Osteoblast (primary cell): Measurements from ENCODE around the gene VIPR2. TPM values are rescaled to one million over a fixed set of nuclear protein-coding genes. Genes with fewer than 3 reads are reported as not detected.

Experiments
- DNase-seq: peaks from one replicate; pipeline ENCODE4 v3.0.0; 2011; ENCODE audit warnings: low spot score, mixed read lengths; ENCODE audit not compliant: insufficient read length; ENCODE audit errors: missing footprints
- H2AFZ ChIP-seq: 2 replicates; pipeline ENCODE4 v1.6.0; 2011; ENCODE audit warnings: mild to moderate bottlenecking, low read length
- H3K27ac ChIP-seq: 2 replicates; pipeline ENCODE4 v1.5.1; 2011; ENCODE audit warnings: mild to moderate bottlenecking, low read depth, low read length, moderate library complexity
- H3K27me3 ChIP-seq: 2 replicates; pipeline ENCODE4 v1.6.0; 2012; ENCODE audit warnings: mild to moderate bottlenecking, control low read depth, inconsistent platforms, low read length, moderate library complexity; ENCODE audit not compliant: insufficient read depth
- H3K36me3 ChIP-seq: 2 replicates; pipeline ENCODE4 v1.5.1; 2011; ENCODE audit warnings: mild to moderate bottlenecking, low read length, control low read depth, moderate library complexity; ENCODE audit not compliant: insufficient read depth
- H3K4me1 ChIP-seq: 2 replicates; pipeline ENCODE4 v1.5.1; 2011; ENCODE audit warnings: mild to moderate bottlenecking, low read length, control low read depth, moderate library complexity; ENCODE audit not compliant: insufficient read depth
- H3K4me2 ChIP-seq: 2 replicates; pipeline ENCODE4 v1.6.0; 2011; ENCODE audit warnings: mild to moderate bottlenecking, low read length; ENCODE audit not compliant: insufficient read depth
- H3K4me3 ChIP-seq: fragments of 200-600 bp; sonication (generic); 3 replicates; pipeline ENCODE4 v1.5.1; 2012; ENCODE audit warnings: mild to moderate bottlenecking, low read length, inconsistent platforms; ENCODE audit not compliant: insufficient read depth
- H3K79me2 ChIP-seq: 2 replicates; pipeline ENCODE4 v1.6.0; 2012; ENCODE audit warnings: mild to moderate bottlenecking, low read length, control low read depth, inconsistent platforms; ENCODE audit not compliant: insufficient read depth
- H3K9me3 ChIP-seq: 2 replicates; pipeline ENCODE4 v1.5.1; 2011; ENCODE audit warnings: low read depth, low read length, control low read depth
- H4K20me1 ChIP-seq: 2 replicates; pipeline ENCODE4 v1.6.0; 2012; ENCODE audit warnings: mild to moderate bottlenecking, low read length, control low read depth; ENCODE audit not compliant: insufficient read depth
- total RNA-seq: library from RNA; depleted of rRNA; stranded (reverse); fragments of >200 nt; gene quantifications from 2 replicates; pipeline ENCODE4 v1.2.3, GENCODE V29; 2012
- TF ChIP-seq, protein P1 (sequence below): IDR thresholded peaks from 2 replicates; pipeline ENCODE4 v1.5.1; 2011; ENCODE audit warnings: mild to moderate bottlenecking, low read depth, low read length, moderate library complexity; ENCODE audit errors: extremely low read depth

The VIPR2 gene
- total RNA-seq, 1 donor = not detected

DNA sequence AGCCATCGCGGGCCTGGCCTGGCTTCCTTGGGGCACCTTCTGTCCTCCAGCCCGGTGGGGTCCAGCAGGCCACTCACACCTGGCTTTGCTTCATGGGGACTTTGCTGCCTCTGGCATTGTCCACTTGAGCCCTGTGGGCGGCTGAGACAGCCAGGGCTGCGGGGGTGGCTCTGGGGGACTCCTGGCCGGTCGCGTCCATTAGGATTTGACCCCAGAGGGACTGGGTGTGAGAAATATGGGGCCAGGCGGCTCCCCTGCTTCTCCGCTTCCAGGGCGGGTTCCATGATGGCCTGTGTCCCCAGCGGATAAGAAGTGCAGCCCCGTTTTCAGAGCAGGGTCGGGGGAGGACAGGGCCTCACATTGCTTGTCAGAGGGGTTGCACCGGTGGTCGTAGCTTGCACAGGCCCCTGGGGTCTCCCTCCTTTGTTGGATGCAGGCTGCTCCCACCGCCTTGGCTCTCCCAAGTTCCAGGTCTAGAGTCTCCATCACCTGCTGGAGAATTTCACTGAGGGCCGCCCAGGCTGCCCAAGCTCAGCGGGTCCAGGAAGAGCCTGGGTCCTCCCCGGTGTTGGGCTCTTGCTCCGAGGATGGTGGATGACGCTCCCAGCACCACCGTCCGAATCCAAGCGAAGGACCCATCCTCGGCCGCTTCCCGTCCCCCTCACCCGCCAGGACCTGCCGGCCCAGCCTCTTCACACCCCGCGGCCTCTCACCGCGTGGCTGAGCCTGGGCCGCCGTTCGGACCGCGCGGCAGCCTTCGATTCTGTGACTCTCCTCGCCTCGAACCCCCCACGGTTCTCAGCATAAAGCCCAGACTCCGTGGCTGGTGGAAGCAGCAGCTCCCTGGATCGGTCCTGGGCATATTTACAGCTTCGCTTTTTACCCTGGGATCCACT is 148.2 kb downstream of the VIPR2 start:
- H3K4me3 ChIP-seq = no peak overlapping the region
- no peaks in the 10 kb centered on the region for H3K36me3 ChIP-seq
- H3K27ac ChIP-seq = no peak overlapping the region
- H3K27me3 ChIP-seq = peaks cover 8% of the 10 kb centered on the region
- H3K9me3 ChIP-seq = no peaks in the 10 kb centered on the region
- no peaks in the 10 kb centered on the region for H4K20me1 ChIP-seq
- TF ChIP-seq, protein P1, sequence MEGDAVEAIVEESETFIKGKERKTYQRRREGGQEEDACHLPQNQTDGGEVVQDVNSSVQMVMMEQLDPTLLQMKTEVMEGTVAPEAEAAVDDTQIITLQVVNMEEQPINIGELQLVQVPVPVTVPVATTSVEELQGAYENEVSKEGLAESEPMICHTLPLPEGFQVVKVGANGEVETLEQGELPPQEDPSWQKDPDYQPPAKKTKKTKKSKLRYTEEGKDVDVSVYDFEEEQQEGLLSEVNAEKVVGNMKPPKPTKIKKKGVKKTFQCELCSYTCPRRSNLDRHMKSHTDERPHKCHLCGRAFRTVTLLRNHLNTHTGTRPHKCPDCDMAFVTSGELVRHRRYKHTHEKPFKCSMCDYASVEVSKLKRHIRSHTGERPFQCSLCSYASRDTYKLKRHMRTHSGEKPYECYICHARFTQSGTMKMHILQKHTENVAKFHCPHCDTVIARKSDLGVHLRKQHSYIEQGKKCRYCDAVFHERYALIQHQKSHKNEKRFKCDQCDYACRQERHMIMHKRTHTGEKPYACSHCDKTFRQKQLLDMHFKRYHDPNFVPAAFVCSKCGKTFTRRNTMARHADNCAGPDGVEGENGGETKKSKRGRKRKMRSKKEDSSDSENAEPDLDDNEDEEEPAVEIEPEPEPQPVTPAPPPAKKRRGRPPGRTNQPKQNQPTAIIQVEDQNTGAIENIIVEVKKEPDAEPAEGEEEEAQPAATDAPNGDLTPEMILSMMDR = no peak
- no peak overlapping the region for H2AFZ ChIP-seq
- H3K4me1 ChIP-seq = no peaks in the 10 kb centered on the region
- no peaks in the 10 kb centered on the region for H3K79me2 ChIP-seq
- no peak overlapping the region for H3K4me2 ChIP-seq
- DNase-seq = no peak

DNA sequence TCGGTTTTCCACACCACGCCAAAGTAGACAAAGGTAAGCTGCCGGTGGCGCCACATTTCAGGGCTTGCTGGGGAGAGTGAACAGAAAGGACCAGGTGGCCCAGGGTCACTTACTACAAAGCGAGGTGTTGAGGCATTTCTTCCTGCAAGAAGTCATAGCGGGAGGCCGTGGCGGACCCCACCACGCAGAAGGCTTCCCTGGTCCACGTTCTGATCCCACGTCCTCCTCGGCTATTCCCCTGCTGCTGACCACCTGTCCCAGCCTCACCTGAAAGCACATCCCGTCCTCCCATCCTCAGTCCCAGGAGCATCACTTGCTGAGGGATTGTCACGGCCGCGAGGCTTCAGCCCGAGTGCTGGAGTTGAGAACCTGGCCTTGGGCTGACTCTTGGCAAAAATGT is 149.2 kb downstream of the VIPR2 start:
- no peaks in the 10 kb centered on the region for H3K36me3 ChIP-seq
- peak; percentile 59 for DNase-seq
- H2AFZ ChIP-seq = no peak overlapping the region
- H3K4me1 ChIP-seq = no peaks in the 10 kb centered on the region
- no peaks in the 10 kb centered on the region for H4K20me1 ChIP-seq
- no peak overlapping the region for H3K27ac ChIP-seq
- H3K4me2 ChIP-seq = no peak overlapping the region
- H3K4me3 ChIP-seq = no peak overlapping the region
- TF ChIP-seq, protein P1 = no peak
- no peaks in the 10 kb centered on the region for H3K9me3 ChIP-seq
- no peaks in the 10 kb centered on the region for H3K79me2 ChIP-seq
- H3K27me3 ChIP-seq = peaks cover 8% of the 10 kb centered on the region

GRCh38 chr7:158994687-158995086 is 150.0 kb downstream of the VIPR2 start:
- no peaks in the 10 kb centered on the region for H3K4me1 ChIP-seq
- peaks cover 8% of the 10 kb centered on the region for H3K27me3 ChIP-seq
- DNase-seq = no peak
- TF ChIP-seq, protein P1 = no peak
- no peak overlapping the region for H3K4me2 ChIP-seq
- no peaks in the 10 kb centered on the region for H3K79me2 ChIP-seq
- H2AFZ ChIP-seq = no peak overlapping the region
- no peak overlapping the region for H3K4me3 ChIP-seq
- H3K36me3 ChIP-seq = no peaks in the 10 kb centered on the region
- no peaks in the 10 kb centered on the region for H3K9me3 ChIP-seq
- H3K27ac ChIP-seq = no peak overlapping the region
- H4K20me1 ChIP-seq = no peaks in the 10 kb centered on the region

GRCh38 chr7:158993591-158993990 is 151.1 kb downstream of the VIPR2 start:
- DNase-seq = no peak
- H3K4me2 ChIP-seq = no peak overlapping the region
- no peak overlapping the region for H3K4me3 ChIP-seq
- no peaks in the 10 kb centered on the region for H4K20me1 ChIP-seq
- H3K36me3 ChIP-seq = no peaks in the 10 kb centered on the region
- H3K79me2 ChIP-seq = no peaks in the 10 kb centered on the region
- no peaks in the 10 kb centered on the region for H3K4me1 ChIP-seq
- TF ChIP-seq, protein P1 = no peak
- H3K9me3 ChIP-seq = no peaks in the 10 kb centered on the region
- H3K27ac ChIP-seq = no peak overlapping the region
- H3K27me3 ChIP-seq = peaks cover 8% of the 10 kb centered on the region
- H2AFZ ChIP-seq = no peak overlapping the region
